Ishikawa (cell line): ENCODE measurements around the gene INPPL1.

Source experiments
- CEBPB ChIP-seq: IDR thresholded peaks from 2 replicates; pipeline ENCODE4 v1.6.1; 2012
- FOXM1 ChIP-seq: IDR thresholded peaks from 2 replicates; pipeline ENCODE4 v1.6.1; 2012; ENCODE audit warnings: low read depth, borderline replicate concordance
- YY1 ChIP-seq: IDR thresholded peaks from 2 replicates; pipeline ENCODE4 v1.6.1; 2012; ENCODE audit warnings: low read depth
- ZBTB7A ChIP-seq: IDR thresholded peaks from 2 replicates; pipeline ENCODE4 v1.6.1; 2012; ENCODE audit warnings: low read depth
- TF ChIP-seq, protein P1 (sequence below): IDR thresholded peaks from 2 replicates; pipeline ENCODE4 v1.6.1; 2012; ENCODE audit warnings: low read depth, mild to moderate bottlenecking

DNA sequence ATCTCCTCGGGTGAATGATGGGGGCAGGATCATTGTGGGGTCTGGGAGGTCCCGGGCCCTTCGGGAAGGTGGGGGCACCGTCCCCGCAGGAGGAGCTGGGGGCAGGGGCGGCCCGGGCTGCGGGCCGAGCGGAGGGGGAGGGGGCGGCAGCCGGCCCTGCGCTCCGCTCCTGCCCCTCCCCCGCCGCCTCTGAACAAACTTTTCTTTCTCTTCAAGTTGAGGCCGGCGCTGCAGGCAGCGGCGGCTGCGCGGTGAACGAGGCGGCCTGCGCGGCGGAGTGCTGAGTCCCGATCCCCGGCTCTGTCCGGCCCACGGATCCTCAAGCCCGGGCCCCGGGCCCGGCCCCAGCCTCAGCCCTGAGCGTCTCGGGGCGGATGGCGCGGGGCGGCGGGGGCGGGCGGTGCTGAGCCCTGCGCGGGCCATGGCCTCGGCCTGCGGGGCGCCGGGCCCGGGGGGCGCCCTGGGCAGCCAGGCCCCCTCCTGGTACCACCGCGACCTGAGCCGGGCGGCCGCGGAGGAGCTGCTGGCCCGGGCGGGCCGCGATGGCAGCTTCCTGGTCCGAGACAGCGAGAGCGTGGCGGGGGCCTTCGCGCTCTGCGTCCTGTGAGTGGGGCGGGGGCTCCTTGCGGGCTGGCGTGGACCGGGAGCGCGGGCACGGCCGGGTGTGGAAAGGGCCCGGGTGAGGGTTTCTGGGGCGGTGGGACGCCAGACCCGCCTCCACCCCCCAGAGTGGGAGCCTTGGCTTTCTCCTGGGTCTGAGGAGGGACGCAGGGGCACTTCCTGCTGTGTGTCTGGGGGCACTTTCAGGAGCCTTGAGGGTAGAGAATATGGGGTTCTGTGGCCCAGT lies at the start of gene INPPL1:
- TF ChIP-seq FOXM1: no peak
- TF ChIP-seq ZBTB7A: peak; percentile 62; the same call in 1 of the 2 replicates
- no peak for TF ChIP-seq CEBPB
- no peak for TF ChIP-seq YY1
- TF ChIP-seq, protein P1, sequence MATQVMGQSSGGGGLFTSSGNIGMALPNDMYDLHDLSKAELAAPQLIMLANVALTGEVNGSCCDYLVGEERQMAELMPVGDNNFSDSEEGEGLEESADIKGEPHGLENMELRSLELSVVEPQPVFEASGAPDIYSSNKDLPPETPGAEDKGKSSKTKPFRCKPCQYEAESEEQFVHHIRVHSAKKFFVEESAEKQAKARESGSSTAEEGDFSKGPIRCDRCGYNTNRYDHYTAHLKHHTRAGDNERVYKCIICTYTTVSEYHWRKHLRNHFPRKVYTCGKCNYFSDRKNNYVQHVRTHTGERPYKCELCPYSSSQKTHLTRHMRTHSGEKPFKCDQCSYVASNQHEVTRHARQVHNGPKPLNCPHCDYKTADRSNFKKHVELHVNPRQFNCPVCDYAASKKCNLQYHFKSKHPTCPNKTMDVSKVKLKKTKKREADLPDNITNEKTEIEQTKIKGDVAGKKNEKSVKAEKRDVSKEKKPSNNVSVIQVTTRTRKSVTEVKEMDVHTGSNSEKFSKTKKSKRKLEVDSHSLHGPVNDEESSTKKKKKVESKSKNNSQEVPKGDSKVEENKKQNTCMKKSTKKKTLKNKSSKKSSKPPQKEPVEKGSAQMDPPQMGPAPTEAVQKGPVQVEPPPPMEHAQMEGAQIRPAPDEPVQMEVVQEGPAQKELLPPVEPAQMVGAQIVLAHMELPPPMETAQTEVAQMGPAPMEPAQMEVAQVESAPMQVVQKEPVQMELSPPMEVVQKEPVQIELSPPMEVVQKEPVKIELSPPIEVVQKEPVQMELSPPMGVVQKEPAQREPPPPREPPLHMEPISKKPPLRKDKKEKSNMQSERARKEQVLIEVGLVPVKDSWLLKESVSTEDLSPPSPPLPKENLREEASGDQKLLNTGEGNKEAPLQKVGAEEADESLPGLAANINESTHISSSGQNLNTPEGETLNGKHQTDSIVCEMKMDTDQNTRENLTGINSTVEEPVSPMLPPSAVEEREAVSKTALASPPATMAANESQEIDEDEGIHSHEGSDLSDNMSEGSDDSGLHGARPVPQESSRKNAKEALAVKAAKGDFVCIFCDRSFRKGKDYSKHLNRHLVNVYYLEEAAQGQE: no peak
